NCI-H2107 treated with DMSO at 0.1 percent for 48 hours (cell line): ENCODE data around the gene FTCDNL1.

ENCODE experiments used
- DNase-seq: peaks from one replicate; lab custom pipeline; 2025; ENCODE audit not compliant: unreplicated experiment; lab: John Stamatoyannopoulos, UW

Gene FTCDNL1

GRCh38 chr2:199850718-199851500, at the start of gene FTCDNL1:
TSS of gene FTCDNL1 (minus strand) at chr2:199851192. CDS start at chr2:199848962, 2,230 bp downstream.
- peak; percentile 18 for DNase-seq

GRCh38 chr2:199896617-199897016, 45.6 kb upstream of the FTCDNL1 start:
- no peak for DNase-seq

- DNase-seq: no peak
Observed at GRCh38 chr2:199895406-199895805, 44.4 kb upstream of the FTCDNL1 start.

GRCh38 chr2:199883474-199884212, 32.7 kb upstream of the FTCDNL1 start:
- no peak for DNase-seq

GRCh38 chr2:199882667-199883066, 31.7 kb upstream of the FTCDNL1 start:
- DNase-seq: no peak

- DNase-seq: no peak
Observed at GRCh38 chr2:199875400-199875799, 24.4 kb upstream of the FTCDNL1 start.

GRCh38 chr2:199874209-199874608, 23.2 kb upstream of the FTCDNL1 start:
- DNase-seq: no peak

- DNase-seq: no peak
Observed at GRCh38 chr2:199870581-199870980, 19.6 kb upstream of the FTCDNL1 start.

- no peak for DNase-seq
Observed at GRCh38 chr2:199869653-199870052, 18.7 kb upstream of the FTCDNL1 start.

- no peak for DNase-seq
Observed at GRCh38 chr2:199869227-199869541, 18.2 kb upstream of the FTCDNL1 start.

- no peak for DNase-seq
Observed at GRCh38 chr2:199868431-199869226, 17.6 kb upstream of the FTCDNL1 start.

- no peak for DNase-seq
Observed at GRCh38 chr2:199865905-199866304, 14.9 kb upstream of the FTCDNL1 start.

- DNase-seq: no peak
Observed at GRCh38 chr2:199862788-199863187, 11.8 kb upstream of the FTCDNL1 start.

- peak; percentile 13 for DNase-seq
Observed at GRCh38 chr2:199861132-199861774, 10.3 kb upstream of the FTCDNL1 start.

GRCh38 chr2:199855812-199856211, 4.8 kb upstream of the FTCDNL1 start:
- no peak for DNase-seq

- DNase-seq: no peak
Observed at GRCh38 chr2:199851883-199852282, 891 bp upstream of the FTCDNL1 start.

GRCh38 chr2:199851501-199851810, 464 bp upstream of the FTCDNL1 start:
- no peak for DNase-seq

- no peak for DNase-seq
Observed at GRCh38 chr2:199850218-199850717, 724 bp downstream of the FTCDNL1 start.

GRCh38 chr2:199848389-199849130, 2.4 kb downstream of the FTCDNL1 start:
- DNase-seq: no peak

GRCh38 chr2:199847181-199847864, 3.7 kb downstream of the FTCDNL1 start:
- DNase-seq: no peak
